Hepatocyte (in vitro differentiated cells): ENCODE measurements around the gene TRPM2. TPM values are rescaled to one million over a fixed set of nuclear protein-coding genes. Genes with fewer than 3 reads are reported as not detected.

Experiments
- DNase-seq: peaks from one replicate; pipeline ENCODE4 v3.0.0-alpha.2; 2016; ENCODE audit warnings: low spot score
- H2AFZ ChIP-seq: fragments of 200-600 bp; sonication (generic); 2 replicates; pipeline ENCODE4 v1.6.0; 2016; ENCODE audit warnings: antibody characterized with exemption, mild to moderate bottlenecking
- H3K27ac ChIP-seq: fragments of 200-600 bp; sonication (generic); 2 replicates; pipeline ENCODE4 v1.5.1; 2016; ENCODE audit warnings: mild to moderate bottlenecking
- H3K27me3 ChIP-seq: fragments of 200-600 bp; sonication (generic); 2 replicates; pipeline ENCODE4 v1.6.1; 2016
- H3K36me3 ChIP-seq: fragments of 200-600 bp; sonication (generic); replicated peaks from 2 replicates; pipeline ENCODE4 v1.5.1; 2016; ENCODE audit warnings: low read depth; ENCODE audit not compliant: insufficient read depth
- H3K4me1 ChIP-seq: fragments of 200-600 bp; sonication (generic); 2 replicates; pipeline ENCODE4 v1.5.1; 2016; ENCODE audit warnings: mild to moderate bottlenecking, moderate library complexity; ENCODE audit not compliant: insufficient read depth
- H3K4me2 ChIP-seq: fragments of 200-600 bp; sonication (generic); 2 replicates; pipeline ENCODE4 v1.6.0; 2016
- H3K4me3 ChIP-seq: fragments of 200-600 bp; sonication (generic); 2 replicates; pipeline ENCODE4 v1.5.1; 2016; ENCODE audit warnings: mild to moderate bottlenecking
- H3K79me2 ChIP-seq: fragments of 200-600 bp; sonication (generic); 2 replicates; pipeline ENCODE4 v1.6.0; 2017; ENCODE audit warnings: mild to moderate bottlenecking
- H3K9me2 ChIP-seq: fragments of 200-600 bp; sonication (generic); replicated peaks from 2 replicates; pipeline ENCODE4 v1.6.0; 2017; ENCODE audit warnings: mild to moderate bottlenecking; ENCODE audit not compliant: insufficient read depth
- H3K9me3 ChIP-seq: fragments of 200-600 bp; sonication (generic); 2 replicates; pipeline ENCODE4 v1.5.1; 2016; ENCODE audit warnings: low read depth, mild to moderate bottlenecking
- H4K20me1 ChIP-seq: fragments of 200-600 bp; sonication (generic); 2 replicates; pipeline ENCODE4 v1.6.0; 2016; ENCODE audit warnings: mild to moderate bottlenecking; ENCODE audit not compliant: insufficient read depth, poor library complexity, severe bottlenecking
- CTCF ChIP-seq: fragments of 200-600 bp; sonication (generic); IDR thresholded peaks from 2 replicates; pipeline ENCODE4 v1.5.1; 2016; ENCODE audit warnings: antibody characterized with exemption, mild to moderate bottlenecking; ENCODE audit not compliant: poor library complexity
- EZH2 ChIP-seq: fragments of 200-600 bp; sonication (generic); IDR thresholded peaks from 2 replicates; pipeline ENCODE4 v1.6.1; 2016; ENCODE audit warnings: antibody characterized with exemption, mild to moderate bottlenecking, borderline replicate concordance
- EZH2phosphoT487 ChIP-seq: fragments of 200-600 bp; sonication (generic); IDR thresholded peaks from one replicate; pipeline ENCODE4 v1.6.1; 2018; ENCODE audit warnings: antibody characterized with exemption, mild to moderate bottlenecking, low read depth, moderate library complexity; ENCODE audit not compliant: unreplicated experiment, severe bottlenecking
- WGBS: methylation state at CpG from one replicate; pipeline ENCODE4 v1.1.6; 2016; ENCODE audit warnings: low lambda C conversion rate; ENCODE audit errors: missing lambda C conversion rate; 5-methylcytosine and 5-hydroxymethylcytosine counted together
- polyA plus RNA-seq: library from polyadenylated mRNA; unstranded; fragments of >200 nt; fragmentation: Nextera tagmentation; extraction: Ambion mirVana; gene quantifications from 2 replicates; pipeline ENCODE4 v1.2.1, GENCODE V29; 2016
- total RNA-seq: library from RNA; depleted of rRNA; stranded (reverse); fragments of >200 nt; gene quantifications from 2 replicates; pipeline ENCODE4 v1.2.3, GENCODE V29; 2014

Gene TRPM2
- total and polyA plus RNA-seq, 2 experiments from 2014 or later: 0.25 to 0.50 TPM

GRCh38 chr21:44425895-44426662 is 72.7 kb downstream of the TRPM2 start:
- H3K36me3 ChIP-seq: no peaks in the 10 kb centered on the region
- no peaks in the 10 kb centered on the region for H3K9me2 ChIP-seq
- no peak overlapping the region for H3K4me3 ChIP-seq
- no peak overlapping the region for H3K27ac ChIP-seq
- no peaks in the 10 kb centered on the region for H3K79me2 ChIP-seq
- TF ChIP-seq EZH2phosphoT487 (no peak), CTCF (no peak)
- no peak overlapping the region for H3K4me2 ChIP-seq
- no peaks in the 10 kb centered on the region for H3K4me1 ChIP-seq
- H2AFZ ChIP-seq: no peak overlapping the region
- H4K20me1 ChIP-seq: no peaks in the 10 kb centered on the region
- DNase-seq: no peak
- no peaks in the 10 kb centered on the region for H3K27me3 ChIP-seq
- no peaks in the 10 kb centered on the region for H3K9me3 ChIP-seq
- WGBS: 94% methylated on average over 8 of the region's 13 CpGs

- no peak overlapping the region for H3K4me2 ChIP-seq
- 88% methylated on average over 21 of the region's 21 CpGs for WGBS
Observed at GRCh38 chr21:44426663-44427191, 73.3 kb downstream of the TRPM2 start.

GRCh38 chr21:44427241-44428120 is 74.1 kb downstream of the TRPM2 start:
- Histone ChIP-seq H4K20me1 (no peaks in the 10 kb centered on the region), H3K4me2 (no peak overlapping the region), H3K27me3 (no peaks in the 10 kb centered on the region), H3K9me2 (no peaks in the 10 kb centered on the region), H3K4me3 (no peak overlapping the region), H3K4me1 (no peaks in the 10 kb centered on the region), H3K27ac (no peak overlapping the region), H3K9me3 (no peaks in the 10 kb centered on the region), H2AFZ (no peak overlapping the region), H3K79me2 (no peaks in the 10 kb centered on the region), H3K36me3 (no peaks in the 10 kb centered on the region)
- TF ChIP-seq EZH2 (no peak), CTCF (no peak), EZH2phosphoT487 (no peak)
- no peak for DNase-seq
- 91% methylated on average over 28 of the region's 28 CpGs for WGBS

More at GRCh38 chr21:44426663-44427191, 73.3 kb downstream of the TRPM2 start:
- Histone ChIP-seq H3K9me2 (no peaks in the 10 kb centered on the region), H3K79me2 (no peaks in the 10 kb centered on the region), H2AFZ (no peak overlapping the region), H3K27ac (no peak overlapping the region), H3K4me3 (no peak overlapping the region), H4K20me1 (no peaks in the 10 kb centered on the region), H3K4me1 (no peaks in the 10 kb centered on the region), H3K9me3 (no peaks in the 10 kb centered on the region), H3K27me3 (no peaks in the 10 kb centered on the region), H3K36me3 (no peaks in the 10 kb centered on the region)
- TF ChIP-seq EZH2 (no peak), CTCF (no peak), EZH2phosphoT487 (no peak)
- DNase-seq: no peak
